HEK293 (cell line): Measurements from ENCODE around the gene NELFB.

Source experiments
- CTCF ChIA-PET: fragments of 350-600 bp; formaldehyde crosslinking; extraction: SDS; loops from one replicate; lab custom pipeline; 2021; ENCODE audit warnings: antibody characterized with exemption; lab: Yijun Ruan, JAX
- POLR2A ChIA-PET: fragments of 300-600 bp; formaldehyde crosslinking; extraction: SDS; loops from one replicate; lab custom pipeline; 2020; ENCODE audit warnings: antibody characterized with exemption, inconsistent platforms; lab: Yijun Ruan, JAX
- H3K27ac ChIP-seq: fragments of 200-500 bp; sonication (Bioruptor generic); 2 replicates; pipeline ENCODE4 v1.5.1; 2014; ENCODE audit warnings: low read depth, low read length, control low read depth, inconsistent platforms; ENCODE audit errors: extremely low read depth
- H3K36me3 ChIP-seq, 2 experiments: fragments of 200-500 bp in 1 of 2; sonication (Bioruptor generic) in 1 of 2; 1 replicate in 1 of 2; 2 replicates in 1 of 2; pipeline ENCODE4 v1.5.1; 2014 to 2017; ENCODE audit warnings: inconsistent platforms in 2 of 2, low read length in 2 of 2; ENCODE audit not compliant: control insufficient read depth in 2 of 2, insufficient read depth in 1 of 2
- H3K4me1 ChIP-seq: fragments of 200-500 bp; sonication (Bioruptor generic); 2 replicates; pipeline ENCODE4 v1.5.1; 2014; ENCODE audit warnings: mild to moderate bottlenecking, low read length, inconsistent platforms; ENCODE audit not compliant: control insufficient read depth, insufficient read depth
- H3K4me3 ChIP-seq: 2 replicates; pipeline ENCODE4 v1.5.1; 2011; ENCODE audit warnings: low read depth, mild to moderate bottlenecking, control low read depth, low read length, moderate library complexity
- H3K9me3 ChIP-seq: fragments of 200-500 bp; sonication (Bioruptor generic); 2 replicates; pipeline ENCODE4 v1.5.1; 2014; ENCODE audit warnings: low read depth, low read length, inconsistent platforms; ENCODE audit not compliant: control insufficient read depth, insufficient read depth
- BCL11B ChIP-seq: fragments of 450-650 bp; formaldehyde crosslinking; IDR thresholded peaks from 2 replicates; pipeline ENCODE4 v1.5.1; 2016; ENCODE audit warnings: low read depth, missing biosample characterization, missing genetic modification characterization
- GLI4 ChIP-seq: fragments of 450-650 bp; formaldehyde crosslinking; IDR thresholded peaks from 2 replicates; pipeline ENCODE4 v1.5.1; 2016; ENCODE audit warnings: missing biosample characterization, missing genetic modification characterization
- GLIS2 ChIP-seq: fragments of 450-650 bp; formaldehyde crosslinking; IDR thresholded peaks from 2 replicates; pipeline ENCODE4 v1.5.1; 2016; ENCODE audit warnings: missing biosample characterization, missing genetic modification characterization
- KLF1 ChIP-seq: fragments of 450-650 bp; formaldehyde crosslinking; IDR thresholded peaks from 2 replicates; pipeline ENCODE4 v1.5.1; 2016; ENCODE audit warnings: missing biosample characterization, missing genetic modification characterization
- YY2 ChIP-seq: fragments of 450-650 bp; formaldehyde crosslinking; IDR thresholded peaks from 2 replicates; pipeline ENCODE4 v1.5.1; 2016; ENCODE audit warnings: missing biosample characterization, missing genetic modification characterization
- ZBTB8A ChIP-seq: fragments of 450-650 bp; formaldehyde crosslinking; IDR thresholded peaks from 2 replicates; pipeline ENCODE4 v1.5.1; 2016; ENCODE audit warnings: missing biosample characterization, missing genetic modification characterization
- ZFP69B ChIP-seq: fragments of 450-650 bp; formaldehyde crosslinking; IDR thresholded peaks from 2 replicates; pipeline ENCODE4 v1.5.1; 2016; ENCODE audit warnings: missing biosample characterization, missing genetic modification characterization
- ZNF354C ChIP-seq: fragments of 450-650 bp; formaldehyde crosslinking; IDR thresholded peaks from 2 replicates; pipeline ENCODE4 v1.5.1; 2016; ENCODE audit warnings: missing biosample characterization, missing genetic modification characterization, low read depth, borderline replicate concordance
- ZNF391 ChIP-seq: fragments of 450-650 bp; formaldehyde crosslinking; IDR thresholded peaks from 2 replicates; pipeline ENCODE4 v1.5.1; 2016; ENCODE audit warnings: low read depth, missing biosample characterization, missing genetic modification characterization, borderline replicate concordance
- ZNF433 ChIP-seq: fragments of 450-650 bp; formaldehyde crosslinking; IDR thresholded peaks from 2 replicates; pipeline ENCODE4 v1.5.1; 2016; ENCODE audit warnings: missing biosample characterization, missing genetic modification characterization, low read depth
- ZNF580 ChIP-seq: fragments of 450-650 bp; formaldehyde crosslinking; IDR thresholded peaks from 2 replicates; pipeline ENCODE4 v1.5.1; 2016; ENCODE audit warnings: missing biosample characterization, missing genetic modification characterization
- ZNF843 ChIP-seq: fragments of 450-650 bp; formaldehyde crosslinking; IDR thresholded peaks from 2 replicates; pipeline ENCODE4 v1.5.1; 2016; ENCODE audit warnings: missing biosample characterization, missing genetic modification characterization
- ZSCAN16 ChIP-seq: fragments of 450-650 bp; formaldehyde crosslinking; IDR thresholded peaks from 2 replicates; pipeline ENCODE4 v1.5.1; 2016; ENCODE audit warnings: missing biosample characterization, missing genetic modification characterization
- TF ChIP-seq, protein P1 (sequence below): fragments of 450-650 bp; formaldehyde crosslinking; IDR thresholded peaks from 2 replicates; pipeline ENCODE4 v1.5.1; 2016; ENCODE audit warnings: missing biosample characterization, missing genetic modification characterization
- TF ChIP-seq, protein P2 (sequence below): fragments of 450-650 bp; formaldehyde crosslinking; IDR thresholded peaks from 2 replicates; pipeline ENCODE4 v1.5.1; 2016; ENCODE audit warnings: missing biosample characterization, missing genetic modification characterization
- TF ChIP-seq, protein P3 (sequence below): fragments of 450-650 bp; formaldehyde crosslinking; IDR thresholded peaks from 2 replicates; pipeline ENCODE4 v1.5.1; 2016; ENCODE audit warnings: missing biosample characterization, missing genetic modification characterization
- TF ChIP-seq, protein P4 (sequence below): fragments of 450-650 bp; formaldehyde crosslinking; IDR thresholded peaks from 2 replicates; pipeline ENCODE4 v1.5.1; 2016; ENCODE audit warnings: missing biosample characterization, missing genetic modification characterization

NELFB gene

GRCh38 chr9:137228968-137229896, 25.9 kb upstream of the NELFB start (continued):
- TF ChIP-seq, protein P1, sequence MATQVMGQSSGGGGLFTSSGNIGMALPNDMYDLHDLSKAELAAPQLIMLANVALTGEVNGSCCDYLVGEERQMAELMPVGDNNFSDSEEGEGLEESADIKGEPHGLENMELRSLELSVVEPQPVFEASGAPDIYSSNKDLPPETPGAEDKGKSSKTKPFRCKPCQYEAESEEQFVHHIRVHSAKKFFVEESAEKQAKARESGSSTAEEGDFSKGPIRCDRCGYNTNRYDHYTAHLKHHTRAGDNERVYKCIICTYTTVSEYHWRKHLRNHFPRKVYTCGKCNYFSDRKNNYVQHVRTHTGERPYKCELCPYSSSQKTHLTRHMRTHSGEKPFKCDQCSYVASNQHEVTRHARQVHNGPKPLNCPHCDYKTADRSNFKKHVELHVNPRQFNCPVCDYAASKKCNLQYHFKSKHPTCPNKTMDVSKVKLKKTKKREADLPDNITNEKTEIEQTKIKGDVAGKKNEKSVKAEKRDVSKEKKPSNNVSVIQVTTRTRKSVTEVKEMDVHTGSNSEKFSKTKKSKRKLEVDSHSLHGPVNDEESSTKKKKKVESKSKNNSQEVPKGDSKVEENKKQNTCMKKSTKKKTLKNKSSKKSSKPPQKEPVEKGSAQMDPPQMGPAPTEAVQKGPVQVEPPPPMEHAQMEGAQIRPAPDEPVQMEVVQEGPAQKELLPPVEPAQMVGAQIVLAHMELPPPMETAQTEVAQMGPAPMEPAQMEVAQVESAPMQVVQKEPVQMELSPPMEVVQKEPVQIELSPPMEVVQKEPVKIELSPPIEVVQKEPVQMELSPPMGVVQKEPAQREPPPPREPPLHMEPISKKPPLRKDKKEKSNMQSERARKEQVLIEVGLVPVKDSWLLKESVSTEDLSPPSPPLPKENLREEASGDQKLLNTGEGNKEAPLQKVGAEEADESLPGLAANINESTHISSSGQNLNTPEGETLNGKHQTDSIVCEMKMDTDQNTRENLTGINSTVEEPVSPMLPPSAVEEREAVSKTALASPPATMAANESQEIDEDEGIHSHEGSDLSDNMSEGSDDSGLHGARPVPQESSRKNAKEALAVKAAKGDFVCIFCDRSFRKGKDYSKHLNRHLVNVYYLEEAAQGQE (tag by site-specific recombination) = no peak

DNA sequence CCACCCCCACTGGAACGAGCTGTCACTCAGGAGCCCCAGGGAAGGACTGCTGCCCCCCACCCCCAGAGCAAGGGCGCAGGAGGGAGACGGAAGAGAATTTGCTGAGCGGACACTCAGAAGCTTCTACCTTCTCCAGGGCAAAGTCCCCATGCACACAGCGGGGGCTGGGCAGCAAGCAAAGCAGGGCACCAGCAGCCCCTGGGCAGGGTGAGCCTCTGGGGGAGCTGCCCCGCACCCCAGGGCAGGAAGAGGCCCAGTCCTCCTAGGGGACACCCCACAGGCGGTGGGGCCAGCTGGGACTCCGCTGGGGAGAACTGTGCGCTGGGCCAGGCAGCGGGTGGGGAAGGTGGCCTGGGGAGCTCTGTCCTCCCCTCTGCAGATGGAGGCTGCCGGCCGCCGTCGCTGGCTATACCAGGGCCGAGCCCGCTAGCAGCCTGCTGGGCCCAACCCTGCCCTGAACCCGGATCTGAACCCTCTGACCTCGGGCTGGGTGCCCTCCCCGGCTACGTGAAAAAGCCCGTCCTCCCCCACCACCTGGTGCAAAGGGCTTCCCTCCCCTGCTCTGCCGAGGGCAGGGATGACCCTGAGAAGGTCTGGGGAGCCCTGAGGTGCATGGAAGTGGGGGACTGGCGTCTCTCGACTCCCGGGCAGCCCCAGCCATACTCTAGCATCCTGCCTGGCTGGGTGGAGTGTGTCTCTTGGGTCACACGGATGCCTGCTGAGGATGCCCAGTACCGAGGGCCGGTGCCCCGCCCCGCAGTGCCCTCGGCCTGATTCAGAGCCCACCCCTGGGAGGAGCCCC, 25.0 kb upstream of the NELFB start:
- ChIA-PET POLR2A (interaction anchor here (0.6 to 17.2 kb wide), 6 partner anchors 11 to 160 kb away, joined by 3 to 304 read pairs (median 8); partner anchors contain the start of genes NDOR1, SAPCD2, SSNA1 and TMEM203), CTCF (interaction anchor here (0.6 to 5.6 kb wide), 7 partner anchors 50 to 332 kb away, joined by 3 to 69 read pairs (median 3); partner anchors contain the start of gene NPDC1)
- Histone ChIP-seq H3K36me3 (no peaks in the 10 kb centered on the region), H3K4me3 (no peak overlapping the region), H3K4me1 (no peaks in the 10 kb centered on the region), H3K9me3 (no peaks in the 10 kb centered on the region), H3K27ac (no peak overlapping the region)
- TF ChIP-seq BCL11B (tag by site-specific recombination) (no peak), KLF1 (peak; percentile 44), ZNF843 (tag by site-specific recombination) (no peak), GLI4 (no peak), ZNF391 (no peak), ZFP69B (tag by site-specific recombination) (no peak), ZNF580 (no peak), GLIS2 (peak; percentile 49), ZNF354C (no peak), YY2 (tag by site-specific recombination) (no peak), ZSCAN16 (no peak), ZBTB8A (tag by site-specific recombination) (0 out of 2 replicates have a peak, but pooled peaks have one; percentile 29), ZNF433 (no peak)
- TF ChIP-seq, protein P2, sequence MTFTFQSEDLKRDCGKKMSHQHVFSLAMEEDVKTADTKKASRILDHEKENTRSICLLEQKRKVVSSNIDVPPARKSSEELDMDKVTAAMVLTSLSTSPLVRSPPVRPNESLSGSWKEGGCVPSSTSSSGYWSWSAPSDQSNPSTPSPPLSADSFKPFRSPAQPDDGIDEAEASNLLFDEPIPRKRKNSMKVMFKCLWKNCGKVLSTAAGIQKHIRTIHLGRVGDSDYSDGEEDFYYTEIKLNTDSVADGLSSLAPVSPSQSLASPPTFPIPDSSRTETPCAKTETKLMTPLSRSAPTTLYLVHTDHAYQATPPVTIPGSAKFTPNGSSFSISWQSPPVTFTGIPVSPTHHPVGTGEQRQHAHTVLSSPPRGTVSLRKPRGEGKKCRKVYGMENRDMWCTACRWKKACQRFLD (tag by site-specific recombination) = no peak
- TF ChIP-seq, protein P3, sequence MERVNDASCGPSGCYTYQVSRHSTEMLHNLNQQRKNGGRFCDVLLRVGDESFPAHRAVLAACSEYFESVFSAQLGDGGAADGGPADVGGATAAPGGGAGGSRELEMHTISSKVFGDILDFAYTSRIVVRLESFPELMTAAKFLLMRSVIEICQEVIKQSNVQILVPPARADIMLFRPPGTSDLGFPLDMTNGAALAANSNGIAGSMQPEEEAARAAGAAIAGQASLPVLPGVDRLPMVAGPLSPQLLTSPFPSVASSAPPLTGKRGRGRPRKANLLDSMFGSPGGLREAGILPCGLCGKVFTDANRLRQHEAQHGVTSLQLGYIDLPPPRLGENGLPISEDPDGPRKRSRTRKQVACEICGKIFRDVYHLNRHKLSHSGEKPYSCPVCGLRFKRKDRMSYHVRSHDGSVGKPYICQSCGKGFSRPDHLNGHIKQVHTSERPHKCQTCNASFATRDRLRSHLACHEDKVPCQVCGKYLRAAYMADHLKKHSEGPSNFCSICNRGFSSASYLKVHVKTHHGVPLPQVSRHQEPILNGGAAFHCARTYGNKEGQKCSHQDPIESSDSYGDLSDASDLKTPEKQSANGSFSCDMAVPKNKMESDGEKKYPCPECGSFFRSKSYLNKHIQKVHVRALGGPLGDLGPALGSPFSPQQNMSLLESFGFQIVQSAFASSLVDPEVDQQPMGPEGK (tag by site-specific recombination) = peak; percentile 19; the same call in 1 of the 2 replicates
- TF ChIP-seq, protein P1 (tag by site-specific recombination) = no peak
- TF ChIP-seq, protein P4, sequence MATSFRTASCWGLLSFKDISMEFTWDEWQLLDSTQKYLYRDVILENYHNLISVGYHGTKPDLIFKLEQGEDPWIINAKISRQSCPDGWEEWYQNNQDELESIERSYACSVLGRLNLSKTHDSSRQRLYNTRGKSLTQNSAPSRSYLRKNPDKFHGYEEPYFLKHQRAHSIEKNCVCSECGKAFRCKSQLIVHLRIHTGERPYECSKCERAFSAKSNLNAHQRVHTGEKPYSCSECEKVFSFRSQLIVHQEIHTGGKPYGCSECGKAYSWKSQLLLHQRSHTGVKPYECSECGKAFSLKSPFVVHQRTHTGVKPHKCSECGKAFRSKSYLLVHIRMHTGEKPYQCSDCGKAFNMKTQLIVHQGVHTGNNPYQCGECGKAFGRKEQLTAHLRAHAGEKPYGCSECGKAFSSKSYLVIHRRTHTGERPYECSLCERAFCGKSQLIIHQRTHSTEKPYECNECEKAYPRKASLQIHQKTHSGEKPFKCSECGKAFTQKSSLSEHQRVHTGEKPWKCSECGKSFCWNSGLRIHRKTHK (tag by site-specific recombination) = no peak
